ENCODE results near the gene CACNB2. TPM values are rescaled to one million over a fixed set of nuclear protein-coding genes. Genes with fewer than 3 reads are reported as not detected.

CACNB2 gene
- total and polyA plus RNA-seq, 2 of the 13 experiments (the other 11 are each of a cell fraction or from before 2014, with no cell fraction given): not detected

GRCh38 chr10:18261063-18261610, 120.9 kb downstream of the CACNB2 start:
- ChIA-PET CTCF (ENCODE audit: low intra/inter-chr PET ratio, low total read pairs) (no interaction called here), POLR2A (no interaction called here)
- DNase-seq (ENCODE audit: low spot score) (no peak), ATAC-seq (peak; percentile 30; the same call in 1 of the 3 replicates), FAIRE-seq (no peak)
- Histone ChIP-seq H3K4me3 (replicated peaks in 1 of 3; ENCODE audit: insufficient read depth in 1 of 3, low read depth in 2 of 3, low read length in 3 of 3) (no peak overlapping the region), H3K27me3 (ENCODE audit: control insufficient read depth in 1 of 2, insufficient read depth in 2 of 2, low read length in 2 of 2) (peaks cover 0 to 15% of the 10 kb centered on the region in 2 experiments; a peak in 2 of 5 replicates), H3K9ac (ENCODE audit: insufficient read depth, low read depth, low read length) (no peak overlapping the region), H3K36me3 (replicated peaks in 1 of 2; ENCODE audit: control insufficient read depth in 1 of 2, insufficient read depth in 2 of 2, low read length in 2 of 2) (no peaks in the 10 kb centered on the region), H3K27ac (ENCODE audit: extremely low read length, insufficient read depth, low read length) (no peak overlapping the region), H2AFZ (ENCODE audit: low read length) (no peak overlapping the region), H4K20me1 (ENCODE audit: insufficient read depth, low read length) (no peaks in the 10 kb centered on the region), H3K4me1 (ENCODE audit: insufficient read depth, low read length) (peaks cover 8% of the 10 kb centered on the region), H3K9me3 (ENCODE audit: low read length) (no peaks in the 10 kb centered on the region), H3K4me2 (ENCODE audit: low read depth, low read length) (no peak overlapping the region), H3K79me2 (ENCODE audit: insufficient read depth, low read length) (no peaks in the 10 kb centered on the region)
- no TSS peak for BruUV-seq (replicated peaks)
- in situ Hi-C loops (cut with HindIII; ENCODE audit: extremely low pct_ligation_motif_present, low pct_unique_long_range_greater_than_20kb) (no loop called here), intact Hi-C loops (cut with micrococcal nuclease; ENCODE audit: unreplicated experiment) (no loop called here)
- 20% methylated on average over 15 of the region's 15 CpGs for WGBS (ENCODE audit: low lambda C conversion rate)
- TF ChIP-seq ARID2 (CRISPR knock-in tag; IDR thresholded peaks at IDR 0.05; ENCODE audit: borderline replicate concordance): no peak
- no peak for TF ChIP-seq ZNF780A (CRISPR knock-in tag; IDR thresholded peaks at IDR 0.05)
- TF ChIP-seq ZNF124 (CRISPR knock-in tag; IDR thresholded peaks at IDR 0.05): no peak
- no peak for TF ChIP-seq SALL2 (CRISPR knock-in tag; IDR thresholded peaks at IDR 0.05)
- no peak for TF ChIP-seq ZNF691 (CRISPR knock-in tag; IDR thresholded peaks at IDR 0.05; ENCODE audit: borderline replicate concordance, low read depth)
- TF ChIP-seq ZBTB3 (CRISPR knock-in tag; IDR thresholded peaks at IDR 0.05; ENCODE audit: borderline replicate concordance, low read depth): no peak
- TF ChIP-seq HOXA9 (CRISPR knock-in tag; IDR thresholded peaks at IDR 0.05; ENCODE audit: borderline replicate concordance): no peak
- no peak for TF ChIP-seq ZNF749 (CRISPR knock-in tag; IDR thresholded peaks at IDR 0.05; ENCODE audit: borderline replicate concordance)
- TF ChIP-seq STAT6 (CRISPR knock-in tag; IDR thresholded peaks at IDR 0.05; ENCODE audit: borderline replicate concordance): no peak
- TF ChIP-seq CBX2 (IDR thresholded peaks at IDR 0.05; ENCODE audit: low read depth, low read length): no peak
- TF ChIP-seq CBX2 (CRISPR knock-in tag; IDR thresholded peaks at IDR 0.05; ENCODE audit: low read depth): no peak
- TF ChIP-seq TARDBP (CRISPR knock-in tag; IDR thresholded peaks at IDR 0.05): no peak
- TF ChIP-seq KMT2A (CRISPR knock-in tag; IDR thresholded peaks at IDR 0.05): no peak
- no peak for TF ChIP-seq FUBP1 (CRISPR knock-in tag; IDR thresholded peaks at IDR 0.05; ENCODE audit: borderline replicate concordance)
- no peak for TF ChIP-seq ZNF225 (CRISPR knock-in tag; IDR thresholded peaks at IDR 0.05)
- TF ChIP-seq MAFK (conservative IDR thresholded peaks at IDR 0.05 in 1 of 2, IDR thresholded peaks at IDR 0.05 in 1 of 2; ENCODE audit: low read length in 2 of 2): no peak
- TF ChIP-seq ZBTB8A (CRISPR knock-in tag; IDR thresholded peaks at IDR 0.05; ENCODE audit: borderline replicate concordance, low read depth): no peak
- TF ChIP-seq PITX1 (CRISPR knock-in tag; IDR thresholded peaks at IDR 0.05): no peak
